K562 (cell line): Measurements from ENCODE around the gene RHBDF2. TPM values are rescaled to one million over a fixed set of nuclear protein-coding genes. Genes with fewer than 3 reads are reported as not detected.

Experiments
- ATAC-seq: fragments of 200-7000 bp; cut with Tn5 transposase; 3 replicates; pipeline ENCODE4 v1.9.1; 2020; ENCODE audit warnings: moderate library complexity
- BruUV-seq: library from RNA; stranded (reverse); fragments of 400-500 nt; replicated peaks from 2 replicates; lab custom pipeline; 2021; lab: Mats Ljungman, UMichigan
- CTCF ChIA-PET: fragments of 300-600 bp; formaldehyde crosslinking; extraction: SDS; loops from one replicate; lab custom pipeline; 2021; ENCODE audit warnings: low intra/inter-chr PET ratio; lab: Yijun Ruan, JAX
- POLR2A ChIA-PET: fragments of 300-600, 350-650 bp; sonication (Branson Sonifier 250); formaldehyde crosslinking; extraction: SDS; loops from one replicate; lab custom pipeline; 2021; ENCODE audit warnings: antibody characterized with exemption, inconsistent platforms; lab: Yijun Ruan, JAX
- DNase-seq, 4 experiments: peaks; one replicate each; pipeline versions ENCODE4 v3.0.0 to v3.0.0-alpha.2; 2011 to 2018; ENCODE audit warnings: low spot score in 3 of 4, mixed read lengths in 3 of 4; ENCODE audit errors: extremely low read depth in 1 of 4
- FAIRE-seq: peaks from 2 replicates; lab custom pipeline; 2011; peaks lifted over from hg19 to GRCh38; lab: Jason Lieb, UNC
- H2AFZ ChIP-seq: 2 replicates; pipeline ENCODE4 v1.6.0; 2011; ENCODE audit warnings: low read depth, low read length, control low read depth, inconsistent platforms
- H3K27ac ChIP-seq: fragments of 200-600 bp; 3 replicates; pipeline ENCODE4 v1.8.0; 2011; ENCODE audit warnings: low read depth, mild to moderate bottlenecking, control low read depth, inconsistent platforms, low read length, moderate library complexity, mixed read lengths; ENCODE audit errors: extremely low read depth
- H3K27me3 ChIP-seq, 2 experiments: fragments of 300-600 bp in 1 of 2; 2 replicates in 1 of 2; 3 replicates in 1 of 2; pipeline versions ENCODE4 v1.6.0 to v1.8.0; 2011; ENCODE audit warnings: inconsistent platforms in 2 of 2, low read length in 2 of 2, mild to moderate bottlenecking in 1 of 2, mixed read lengths in 1 of 2, moderate library complexity in 1 of 2; ENCODE audit not compliant: control insufficient read depth in 2 of 2, insufficient read depth in 2 of 2
- H3K36me3 ChIP-seq: fragments of 300-600 bp; 3 replicates; pipeline ENCODE4 v1.8.0; 2011; ENCODE audit warnings: mild to moderate bottlenecking, low read length, inconsistent platforms; ENCODE audit not compliant: control insufficient read depth, insufficient read depth
- H3K4me1 ChIP-seq, 2 experiments: fragments of 200-600 bp in 1 of 2; replicated peaks in 1 of 2; 2 replicates in 1 of 2; 3 replicates in 1 of 2; pipeline versions ENCODE4 v1.5.1 to v1.8.0; 2011; ENCODE audit warnings: inconsistent platforms in 2 of 2, low read length in 2 of 2, mild to moderate bottlenecking in 1 of 2, mixed read lengths in 1 of 2, moderate library complexity in 1 of 2; ENCODE audit not compliant: control insufficient read depth in 2 of 2, insufficient read depth in 2 of 2
- H3K4me2 ChIP-seq: 2 replicates; pipeline ENCODE4 v1.6.1; 2011; ENCODE audit warnings: low read length, control low read depth, inconsistent platforms, mixed read lengths; ENCODE audit not compliant: insufficient read depth
- H3K4me3 ChIP-seq: fragments of 200-600 bp; sonication (generic), shearing (Covaris generic); 2 replicates; pipeline ENCODE4 v1.5.1; 2016; ENCODE audit warnings: control low read depth, inconsistent platforms
- H3K79me2 ChIP-seq: fragments of 200-600 bp; 3 replicates; pipeline ENCODE4 v1.8.0; 2011; ENCODE audit warnings: low read length, inconsistent platforms; ENCODE audit not compliant: control insufficient read depth, insufficient read depth
- H3K9ac ChIP-seq, 2 experiments: 2 replicates each; pipeline versions ENCODE4 v1.6.0 to v1.6.1; 2011; ENCODE audit warnings: low read depth in 2 of 2, low read length in 2 of 2, control low read depth in 1 of 2, inconsistent platforms in 1 of 2, mild to moderate bottlenecking in 1 of 2, mixed read lengths in 1 of 2; ENCODE audit not compliant: insufficient read depth in 1 of 2
- H3K9me1 ChIP-seq: one replicate; pipeline ENCODE4 v1.6.0; 2011; ENCODE audit warnings: inconsistent platforms, mild to moderate bottlenecking, low read length, moderate library complexity; ENCODE audit not compliant: control insufficient read depth, insufficient read depth
- H3K9me3 ChIP-seq: replicated peaks from 2 replicates; pipeline ENCODE4 v1.5.1; 2011; ENCODE audit warnings: low read depth, low read length, inconsistent platforms; ENCODE audit not compliant: control insufficient read depth, insufficient read depth
- H4K20me1 ChIP-seq: replicated peaks from 2 replicates; pipeline ENCODE4 v1.6.1; 2011; ENCODE audit warnings: low read length, inconsistent platforms, mixed read lengths; ENCODE audit not compliant: control insufficient read depth, insufficient read depth
- E4F1 ChIP-seq: fragments of 250-450 bp; sonication (Bioruptor Pico); IDR thresholded peaks from 2 replicates; pipeline ENCODE4 v1.5.0; 2021; ENCODE audit warnings: mild to moderate bottlenecking, borderline replicate concordance
- EGR1 ChIP-seq: fragments of 450-650 bp; conservative IDR thresholded peaks from 2 replicates; pipeline ENCODE4 v1.6.1; 2017; ENCODE audit warnings: mild to moderate bottlenecking
- NRF1 ChIP-seq, 2 experiments: fragments of 450-650 bp; IDR thresholded peaks in 1 of 2; conservative IDR thresholded peaks in 1 of 2; 2 replicates each; pipeline ENCODE4 v1.6.1; 2014; ENCODE audit warnings: mild to moderate bottlenecking in 2 of 2
- PTTG1 ChIP-seq: fragments of 450-650 bp; IDR thresholded peaks from 2 replicates; pipeline ENCODE4 v1.6.1; 2016; ENCODE audit warnings: low read depth, mild to moderate bottlenecking, missing genetic modification characterization, missing compliant biosample characterization
- RBM25 ChIP-seq: fragments of 200-400 bp; formaldehyde crosslinking; IDR thresholded peaks from 2 replicates; pipeline ENCODE4 v1.6.1; 2018; ENCODE audit warnings: low read length, low read depth, moderate library complexity; ENCODE audit not compliant: severe bottlenecking
- SRF ChIP-seq, 2 experiments: fragments of 250-450, 450-650 bp in 1 of 2; sonication (Bioruptor Pico) in 1 of 2; sonication (generic) in 1 of 2; formaldehyde crosslinking; IDR thresholded peaks; 2 replicates each; pipeline versions ENCODE4 v1.5.0 to v1.5.1; 2020 to 2022; ENCODE audit warnings: mild to moderate bottlenecking in 1 of 2, missing genetic modification reagents in 1 of 2
- ZNF121 ChIP-seq: sonication (generic); formaldehyde crosslinking; conservative IDR thresholded peaks from 2 replicates; pipeline ENCODE4 v1.8.0; 2022; ENCODE audit warnings: missing genetic modification reagents
- ZNF384 ChIP-seq: IDR thresholded peaks from 2 replicates; pipeline ENCODE4 v1.6.1; 2012; ENCODE audit warnings: low read depth, low read length, improper control_type of control experiment
- ZNF551 ChIP-seq: fragments of 250-450 bp; sonication (Bioruptor Pico); IDR thresholded peaks from 2 replicates; pipeline ENCODE4 v1.5.0; 2021; ENCODE audit warnings: mild to moderate bottlenecking, moderate library complexity
- WGBS: fragments of 100-300 bp; shearing (Covaris generic); methylation state at CpG from one replicate; pipeline ENCODE4 v1.1.6; 2016; ENCODE audit warnings: low coverage, mixed read lengths; ENCODE audit not compliant: insufficient coverage; ENCODE audit errors: missing lambda C conversion rate; 5-methylcytosine and 5-hydroxymethylcytosine counted together
- in situ Hi-C: fragments of 300-500 bp; cut with MboI; formaldehyde crosslinking; loops from 4 replicates; pipeline ENCODE4 v1.15.0; 2018; ENCODE audit warnings: inconsistent platforms, mixed read lengths
- intact Hi-C: fragments of 100-400 bp; cut with micrococcal nuclease; formaldehyde crosslinking; loops from 2 replicates; pipeline ENCODE4 v1.14.2; 2022
- polyA plus RNA-seq, 8 experiments: library from polyadenylated mRNA; depleted of rRNA in 4 of 8; stranded (reverse) in 5 of 8; unstranded in 3 of 8; fragments of >200 nt; fragmentation: Nextera tagmentation in 2 of 8; fragmentation: Illumina TruSeq in 1 of 8; extraction: Ambion mirVana in 2 of 8; extraction: Trizol in 1 of 8; gene quantifications; 2 replicates each; pipeline versions ENCODE4 v1.2.1 to v1.2.3, GENCODE V29; 2011 to 2014; ENCODE audit warnings: inconsistent platforms in 1 of 8, missing spikeins in 1 of 8
- total RNA-seq, 7 experiments: library from RNA; depleted of rRNA in 6 of 7; stranded (reverse); fragments of >200 nt in 6 of 7; fragmentation: Illumina TruSeq in 2 of 7; extraction: Trizol in 2 of 7; gene quantifications; 2 replicates each; pipeline versions ENCODE4 v1.2.1 to v1.2.3, GENCODE V29; 2011 to 2021; ENCODE audit warnings: low replicate concordance in 1 of 7
- TF ChIP-seq, protein P1 (sequence below), 3 experiments: fragments of 200-800 bp in 1 of 3; sonication (Bioruptor generic) in 1 of 3; sonication (generic) in 1 of 3; formaldehyde crosslinking in 1 of 3; IDR thresholded peaks; 2 replicates each; pipeline versions ENCODE4 v1.6.1 to v1.8.0; 2016 to 2022; ENCODE audit warnings: mild to moderate bottlenecking in 2 of 3, missing compliant biosample characterization in 2 of 3, missing genetic modification characterization in 2 of 3, missing genetic modification reagents in 1 of 3
- TF ChIP-seq, protein P2 (sequence below): fragments of 250-450 bp; sonication (Bioruptor Pico); IDR thresholded peaks from 2 replicates; pipeline ENCODE4 v1.8.0; 2021; ENCODE audit warnings: moderate library complexity, mild to moderate bottlenecking, inconsistent platforms
- TF ChIP-seq, protein P3 (sequence below), 2 experiments: IDR thresholded peaks; 2 replicates each; pipeline ENCODE4 v1.6.1; 2012; ENCODE audit warnings: improper control_type of control experiment in 2 of 2, low read depth in 2 of 2, low read length in 2 of 2, borderline replicate concordance in 1 of 2

The RHBDF2 gene
- total and polyA plus RNA-seq, 9 of the 15 experiments (the other 6 are each of a cell fraction or from before 2014, with no cell fraction given), result 0.04 to 2.8 (median 1.1) TPM

DNA sequence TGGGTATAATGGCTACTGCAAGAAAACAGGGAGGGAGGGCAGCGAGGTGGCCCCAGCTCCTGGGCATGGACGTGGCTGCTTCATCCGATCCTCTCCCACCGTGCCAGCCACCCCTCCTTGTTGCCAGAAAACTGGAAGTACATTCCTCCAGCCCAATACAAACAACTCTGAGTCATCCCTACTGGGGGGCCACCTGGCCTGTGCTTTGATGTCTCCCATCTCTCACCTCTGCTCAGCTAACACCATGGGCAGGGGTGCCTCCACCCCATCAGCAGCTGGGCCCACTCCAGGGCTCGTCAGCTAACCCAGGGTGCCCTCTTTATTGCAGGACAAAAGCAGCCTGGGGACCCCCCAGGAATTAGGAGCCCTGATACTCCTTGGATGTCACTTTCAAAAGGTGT, 2.0 kb downstream of the RHBDF2 start (continued):
- TF ChIP-seq NRF1 (conservative IDR thresholded peaks at IDR 0.05 in 1 of 2, IDR thresholded peaks at IDR 0.05 in 1 of 2), result no peak

DNA sequence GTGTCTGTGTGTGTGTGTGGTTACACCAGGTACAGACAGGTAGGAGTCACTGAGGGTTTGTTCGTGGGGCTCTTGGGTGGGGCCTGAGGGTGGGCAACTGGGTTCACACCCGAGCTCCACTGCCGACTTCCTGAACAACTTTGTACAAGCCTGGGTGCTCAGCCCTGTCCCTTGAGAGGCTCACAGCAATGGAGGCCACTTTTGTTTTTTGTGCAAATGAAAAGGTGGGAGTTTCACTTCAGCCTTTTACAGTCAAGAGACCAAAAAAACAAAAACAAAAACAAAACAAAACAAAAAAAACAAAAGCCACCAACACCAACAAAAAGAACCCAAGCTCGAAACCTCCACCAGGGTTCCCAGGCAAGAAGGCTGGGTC, 2.4 kb downstream of the RHBDF2 start:
- Histone ChIP-seq H3K9me1 (peaks cover 4% of the 10 kb centered on the region), H3K4me3 (no peak overlapping the region), H3K36me3 (no peaks in the 10 kb centered on the region), H3K9ac (no peak overlapping the region), H3K79me2 (no peaks in the 10 kb centered on the region), H3K27ac (no peak overlapping the region), H3K9me3 (no peaks in the 10 kb centered on the region), H4K20me1 (peaks cover 10% of the 10 kb centered on the region; the same call in 1 of the 2 replicates), H3K4me2 (no peak overlapping the region), H2AFZ (no peak overlapping the region), H3K4me1 (peaks cover 16 to 37% of the 10 kb centered on the region in 2 experiments; a peak in 4 of 5 replicates), H3K27me3 (peaks cover 0 to 1% of the 10 kb centered on the region in 2 experiments; a peak in 1 of 5 replicates)
- POLR2A ChIA-PET, result interaction anchor here (1.5 to 1.8 kb wide), 2 partner anchors 9 to 21 kb away, joined by 4 to 7 read pairs; no protein-coding TSS in a partner anchor
- ATAC-seq (no peak), DNase-seq (no peak), FAIRE-seq (no peak)
- BruUV-seq, result no TSS peak
- 71% methylated on average over 1 of the region's 4 CpGs for WGBS
- in situ Hi-C loops (no loop called here), intact Hi-C loops (no loop called here)
- CTCF ChIA-PET, result no interaction called here
- no peak for TF ChIP-seq E4F1 (CRISPR knock-in tag)
- TF ChIP-seq, protein P1, sequence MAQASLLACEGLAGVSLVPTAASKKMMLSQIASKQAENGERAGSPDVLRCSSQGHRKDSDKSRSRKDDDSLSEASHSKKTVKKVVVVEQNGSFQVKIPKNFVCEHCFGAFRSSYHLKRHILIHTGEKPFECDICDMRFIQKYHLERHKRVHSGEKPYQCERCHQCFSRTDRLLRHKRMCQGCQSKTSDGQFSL (CRISPR knock-in tag; IDR thresholded peaks at IDR 0.05), result no peak
- TF ChIP-seq, protein P1 (tag; IDR thresholded peaks at IDR 0.05), result no peak
- TF ChIP-seq RBM25, result no peak
- no peak for TF ChIP-seq PTTG1
- TF ChIP-seq ZNF121 (CRISPR knock-in tag), result no peak
- TF ChIP-seq ZNF384, result no peak
- TF ChIP-seq EGR1, result no peak
- TF ChIP-seq, protein P2, sequence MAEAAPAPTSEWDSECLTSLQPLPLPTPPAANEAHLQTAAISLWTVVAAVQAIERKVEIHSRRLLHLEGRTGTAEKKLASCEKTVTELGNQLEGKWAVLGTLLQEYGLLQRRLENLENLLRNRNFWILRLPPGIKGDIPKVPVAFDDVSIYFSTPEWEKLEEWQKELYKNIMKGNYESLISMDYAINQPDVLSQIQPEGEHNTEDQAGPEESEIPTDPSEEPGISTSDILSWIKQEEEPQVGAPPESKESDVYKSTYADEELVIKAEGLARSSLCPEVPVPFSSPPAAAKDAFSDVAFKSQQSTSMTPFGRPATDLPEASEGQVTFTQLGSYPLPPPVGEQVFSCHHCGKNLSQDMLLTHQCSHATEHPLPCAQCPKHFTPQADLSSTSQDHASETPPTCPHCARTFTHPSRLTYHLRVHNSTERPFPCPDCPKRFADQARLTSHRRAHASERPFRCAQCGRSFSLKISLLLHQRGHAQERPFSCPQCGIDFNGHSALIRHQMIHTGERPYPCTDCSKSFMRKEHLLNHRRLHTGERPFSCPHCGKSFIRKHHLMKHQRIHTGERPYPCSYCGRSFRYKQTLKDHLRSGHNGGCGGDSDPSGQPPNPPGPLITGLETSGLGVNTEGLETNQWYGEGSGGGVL (CRISPR knock-in tag), result no peak
- no peak for TF ChIP-seq SRF (CRISPR knock-in tag; IDR thresholded peaks at IDR 0.05)
- no peak for TF ChIP-seq ZNF551
- TF ChIP-seq, protein P3, sequence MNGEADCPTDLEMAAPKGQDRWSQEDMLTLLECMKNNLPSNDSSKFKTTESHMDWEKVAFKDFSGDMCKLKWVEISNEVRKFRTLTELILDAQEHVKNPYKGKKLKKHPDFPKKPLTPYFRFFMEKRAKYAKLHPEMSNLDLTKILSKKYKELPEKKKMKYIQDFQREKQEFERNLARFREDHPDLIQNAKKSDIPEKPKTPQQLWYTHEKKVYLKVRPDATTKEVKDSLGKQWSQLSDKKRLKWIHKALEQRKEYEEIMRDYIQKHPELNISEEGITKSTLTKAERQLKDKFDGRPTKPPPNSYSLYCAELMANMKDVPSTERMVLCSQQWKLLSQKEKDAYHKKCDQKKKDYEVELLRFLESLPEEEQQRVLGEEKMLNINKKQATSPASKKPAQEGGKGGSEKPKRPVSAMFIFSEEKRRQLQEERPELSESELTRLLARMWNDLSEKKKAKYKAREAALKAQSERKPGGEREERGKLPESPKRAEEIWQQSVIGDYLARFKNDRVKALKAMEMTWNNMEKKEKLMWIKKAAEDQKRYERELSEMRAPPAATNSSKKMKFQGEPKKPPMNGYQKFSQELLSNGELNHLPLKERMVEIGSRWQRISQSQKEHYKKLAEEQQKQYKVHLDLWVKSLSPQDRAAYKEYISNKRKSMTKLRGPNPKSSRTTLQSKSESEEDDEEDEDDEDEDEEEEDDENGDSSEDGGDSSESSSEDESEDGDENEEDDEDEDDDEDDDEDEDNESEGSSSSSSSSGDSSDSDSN (IDR thresholded peaks at IDR 0.05; ENCODE audit: borderline replicate concordance in 1 of 2, low read depth in 2 of 2, low read length in 2 of 2), result no peak
